ENCODE measurements around the gene TPP1. TPM values are rescaled to one million over a fixed set of nuclear protein-coding genes. Genes with fewer than 3 reads are reported as not detected.

The TPP1 gene
- total and polyA plus RNA-seq, 2 of the 13 experiments (the other 11 are each of a cell fraction or from before 2014, with no cell fraction given), result 13.9 to 74.6 TPM

- Histone ChIP-seq H3K27me3 (ENCODE audit: control insufficient read depth in 1 of 2, insufficient read depth in 2 of 2, low read length in 2 of 2) (no peaks in the 10 kb centered on the region), H4K20me1 (ENCODE audit: insufficient read depth, low read length) (no peaks in the 10 kb centered on the region), H3K4me3 (replicated peaks in 1 of 3; ENCODE audit: insufficient read depth in 1 of 3, low read depth in 2 of 3, low read length in 3 of 3) (no peak overlapping the region), H3K79me2 (ENCODE audit: insufficient read depth, low read length) (no peaks in the 10 kb centered on the region), H3K9me3 (ENCODE audit: low read length) (no peaks in the 10 kb centered on the region), H3K4me2 (ENCODE audit: low read depth, low read length) (no peak overlapping the region), H2AFZ (ENCODE audit: low read length) (no peak overlapping the region), H3K4me1 (ENCODE audit: insufficient read depth, low read length) (no peaks in the 10 kb centered on the region), H3K27ac (ENCODE audit: extremely low read length, insufficient read depth, low read length) (no peak overlapping the region), H3K36me3 (replicated peaks in 1 of 2; ENCODE audit: control insufficient read depth in 1 of 2, insufficient read depth in 2 of 2, low read length in 2 of 2) (no peaks in the 10 kb centered on the region), H3K9ac (ENCODE audit: insufficient read depth, low read depth, low read length) (no peak overlapping the region)
- no peak for ATAC-seq
- intact Hi-C loops (cut with micrococcal nuclease; ENCODE audit: unreplicated experiment), result no loop called here
- no peak for DNase-seq (ENCODE audit: low spot score)
- ChIA-PET POLR2A (no interaction called here), CTCF (ENCODE audit: low intra/inter-chr PET ratio, low total read pairs) (no interaction called here)
- in situ Hi-C loops (cut with HindIII; ENCODE audit: extremely low pct_ligation_motif_present, low pct_unique_long_range_greater_than_20kb), result no loop called here
- WGBS (ENCODE audit: low lambda C conversion rate), result 92% methylated on average over 15 of the region's 22 CpGs
- no peak for FAIRE-seq
- BruUV-seq (replicated peaks), result no TSS peak
- no peak for TF ChIP-seq U2AF2 (IDR thresholded peaks at IDR 0.05; ENCODE audit: low read depth, low read length)
- TF ChIP-seq PPARG (CRISPR knock-in tag; conservative IDR thresholded peaks at IDR 0.05), result no peak
- no peak for TF ChIP-seq GLI4 (CRISPR knock-in tag; IDR thresholded peaks at IDR 0.05; ENCODE audit: borderline replicate concordance)
- no peak for TF ChIP-seq HNRNPL (IDR thresholded peaks at IDR 0.05; ENCODE audit: low read depth, low read length)
- no peak for TF ChIP-seq KDM5A (IDR thresholded peaks at IDR 0.05; ENCODE audit: borderline replicate concordance, low read length)
- no peak for TF ChIP-seq ZNF280D (CRISPR knock-in tag; IDR thresholded peaks at IDR 0.05)
- TF ChIP-seq KLF13 (CRISPR knock-in tag; IDR thresholded peaks at IDR 0.05), result no peak
- no peak for TF ChIP-seq ZC3H13 (CRISPR knock-in tag; IDR thresholded peaks at IDR 0.05)
- no peak for TF ChIP-seq GLMP (CRISPR knock-in tag; IDR thresholded peaks at IDR 0.05; ENCODE audit: borderline replicate concordance)
- TF ChIP-seq ZNF121 (CRISPR knock-in tag; IDR thresholded peaks at IDR 0.05), result no peak
- TF ChIP-seq ZNF691 (CRISPR knock-in tag; IDR thresholded peaks at IDR 0.05; ENCODE audit: borderline replicate concordance, low read depth), result no peak
- TF ChIP-seq ZNF350 (CRISPR knock-in tag; IDR thresholded peaks at IDR 0.05; ENCODE audit: borderline replicate concordance, low read depth), result no peak
- TF ChIP-seq ZSCAN25 (CRISPR knock-in tag; IDR thresholded peaks at IDR 0.05), result no peak
- no peak for TF ChIP-seq RBAK (CRISPR knock-in tag; IDR thresholded peaks at IDR 0.05)
- no peak for TF ChIP-seq BRD4 (CRISPR knock-in tag; IDR thresholded peaks at IDR 0.05)
- TF ChIP-seq TBP (CRISPR knock-in tag; IDR thresholded peaks at IDR 0.05), result no peak
- TF ChIP-seq ZBTB37 (CRISPR knock-in tag; IDR thresholded peaks at IDR 0.05), result no peak
- no peak for TF ChIP-seq EP300 (IDR thresholded peaks at IDR 0.05; ENCODE audit: low read depth in 2 of 2, low read length in 2 of 2)
- no peak for TF ChIP-seq EP300 (CRISPR knock-in tag; IDR thresholded peaks at IDR 0.05; ENCODE audit: borderline replicate concordance)
Observed at GRCh38 chr11:6571434-6572008, 47.7 kb downstream of the TPP1 start.

Measured in HepG2 (cell line).